HUES64 (cell line): ENCODE results near the gene XXYLT1.

Experiments
- H3K27ac ChIP-seq: 2 replicates; pipeline ENCODE4 v1.7.0; 2013; ENCODE audit warnings: low read depth, low read length, inconsistent platforms
- H3K27me3 ChIP-seq: 2 replicates; pipeline ENCODE4 v1.6.1; 2013; ENCODE audit warnings: mild to moderate bottlenecking, low read length; ENCODE audit not compliant: insufficient read depth
- H3K36me3 ChIP-seq: 2 replicates; pipeline ENCODE4 v1.6.1; 2013; ENCODE audit warnings: mild to moderate bottlenecking, low read length; ENCODE audit not compliant: insufficient read depth
- H3K4me1 ChIP-seq: 2 replicates; pipeline ENCODE4 v1.6.1; 2013; ENCODE audit warnings: mild to moderate bottlenecking, low read length, moderate library complexity; ENCODE audit not compliant: insufficient read depth
- H3K4me3 ChIP-seq: 2 replicates; pipeline ENCODE4 v1.5.1; 2013; ENCODE audit warnings: mild to moderate bottlenecking, low read length, moderate library complexity
- H3K9ac ChIP-seq: 2 replicates; pipeline ENCODE4 v1.6.1; 2013; ENCODE audit warnings: mild to moderate bottlenecking, low read depth, low read length
- H3K9me3 ChIP-seq: 2 replicates; pipeline ENCODE4 v1.6.1; 2013; ENCODE audit warnings: low read depth, low read length; ENCODE audit not compliant: insufficient read depth
- WGBS: fragments of 150-250, 120-280 bp; methylation state at CpG from one replicate; pipeline ENCODE4 v1.1.7; 2013; ENCODE audit warnings: missing lambda C conversion rate; 5-methylcytosine and 5-hydroxymethylcytosine counted together

Gene XXYLT1

GRCh38 chr3:195248281-195248680 lies 22.7 kb downstream of the XXYLT1 start:
- Histone ChIP-seq H3K27me3 (no peaks in the 10 kb centered on the region), H3K27ac (no peak overlapping the region), H3K9ac (no peak overlapping the region), H3K4me3 (no peak overlapping the region), H3K4me1 (peaks cover 23% of the 10 kb centered on the region), H3K9me3 (no peaks in the 10 kb centered on the region), H3K36me3 (0 out of 2 replicates have a peak, but pooled peaks cover 5% of the 10 kb centered on the region)
- 92% methylated on average over 8 of the region's 8 CpGs for WGBS

- WGBS = 88% methylated on average over 4 of the region's 8 CpGs
- H3K4me1 ChIP-seq = peaks cover 20% of the 10 kb centered on the region
- no peak overlapping the region for H3K27ac ChIP-seq
- H3K4me3 ChIP-seq = no peak overlapping the region
- no peak overlapping the region for H3K9ac ChIP-seq
- H3K9me3 ChIP-seq = no peaks in the 10 kb centered on the region
- H3K36me3 ChIP-seq = 0 out of 2 replicates have a peak, but pooled peaks cover 5% of the 10 kb centered on the region
- H3K27me3 ChIP-seq = no peaks in the 10 kb centered on the region
Measured at GRCh38 chr3:195247863-195248189, 23.1 kb downstream of the XXYLT1 start.

- Histone ChIP-seq H3K4me3 (no peak overlapping the region), H3K36me3 (0 out of 2 replicates have a peak, but pooled peaks cover 5% of the 10 kb centered on the region), H3K27ac (no peak overlapping the region), H3K4me1 (peaks cover 19% of the 10 kb centered on the region), H3K9ac (no peak overlapping the region), H3K9me3 (no peaks in the 10 kb centered on the region), H3K27me3 (no peaks in the 10 kb centered on the region)
- 93% methylated on average over 23 of the region's 24 CpGs for WGBS
Measured at GRCh38 chr3:195247086-195247862, 23.7 kb downstream of the XXYLT1 start.

- Histone ChIP-seq H3K4me3 (no peak overlapping the region), H3K4me1 (peaks cover 13% of the 10 kb centered on the region), H3K27me3 (no peaks in the 10 kb centered on the region), H3K36me3 (0 out of 2 replicates have a peak, but pooled peaks cover 5% of the 10 kb centered on the region), H3K27ac (no peak overlapping the region), H3K9ac (no peak overlapping the region), H3K9me3 (no peaks in the 10 kb centered on the region)
- 95% methylated on average over 9 of the region's 9 CpGs for WGBS
Measured at GRCh38 chr3:195246581-195246995, 24.4 kb downstream of the XXYLT1 start.

GRCh38 chr3:195245531-195245951 lies 25.4 kb downstream of the XXYLT1 start:
- no peaks in the 10 kb centered on the region for H3K9me3 ChIP-seq
- H3K4me3 ChIP-seq = no peak overlapping the region
- H3K9ac ChIP-seq = no peak overlapping the region
- no peaks in the 10 kb centered on the region for H3K27me3 ChIP-seq
- H3K36me3 ChIP-seq = 0 out of 2 replicates have a peak, but pooled peaks cover 5% of the 10 kb centered on the region
- H3K27ac ChIP-seq = no peak overlapping the region
- peaks cover 5% of the 10 kb centered on the region; the same call in 1 of the 2 replicates for H3K4me1 ChIP-seq
- WGBS = 95% methylated on average over 16 of the region's 16 CpGs

GRCh38 chr3:195241592-195242355 lies 29.2 kb downstream of the XXYLT1 start:
- 0 out of 2 replicates have a peak, but pooled peaks cover 3% of the 10 kb centered on the region for H3K36me3 ChIP-seq
- no peak overlapping the region for H3K9ac ChIP-seq
- no peak overlapping the region for H3K27ac ChIP-seq
- no peaks in the 10 kb centered on the region for H3K27me3 ChIP-seq
- no peak overlapping the region for H3K4me3 ChIP-seq
- WGBS = 90% methylated on average over 12 of the region's 12 CpGs
- no peaks in the 10 kb centered on the region for H3K9me3 ChIP-seq
- H3K4me1 ChIP-seq = peaks cover 5% of the 10 kb centered on the region; the same call in 1 of the 2 replicates

GRCh38 chr3:195240939-195241338 lies 30.0 kb downstream of the XXYLT1 start:
- Histone ChIP-seq H3K27me3 (no peaks in the 10 kb centered on the region), H3K4me1 (peaks cover 5% of the 10 kb centered on the region; the same call in 1 of the 2 replicates), H3K9ac (no peak overlapping the region), H3K4me3 (no peak overlapping the region), H3K27ac (no peak overlapping the region), H3K9me3 (no peaks in the 10 kb centered on the region), H3K36me3 (no peaks in the 10 kb centered on the region)
- 98% methylated on average over 6 of the region's 6 CpGs for WGBS

GRCh38 chr3:195240171-195240701 lies 30.7 kb downstream of the XXYLT1 start:
- no peak overlapping the region for H3K4me3 ChIP-seq
- no peak overlapping the region for H3K9ac ChIP-seq
- H3K27me3 ChIP-seq = no peaks in the 10 kb centered on the region
- peaks cover 5% of the 10 kb centered on the region; the same call in 1 of the 2 replicates for H3K4me1 ChIP-seq
- no peaks in the 10 kb centered on the region for H3K9me3 ChIP-seq
- H3K36me3 ChIP-seq = 0 out of 2 replicates have a peak, but pooled peaks cover 4% of the 10 kb centered on the region
- 97% methylated on average over 14 of the region's 15 CpGs for WGBS
- no peak overlapping the region for H3K27ac ChIP-seq

GRCh38 chr3:195239121-195239520 lies 31.8 kb downstream of the XXYLT1 start:
- no peak overlapping the region for H3K9ac ChIP-seq
- no peak overlapping the region for H3K27ac ChIP-seq
- 0 out of 2 replicates have a peak, but pooled peaks cover 4% of the 10 kb centered on the region for H3K36me3 ChIP-seq
- H3K4me3 ChIP-seq = no peak overlapping the region
- H3K4me1 ChIP-seq = peaks cover 5% of the 10 kb centered on the region; the same call in 1 of the 2 replicates
- no peaks in the 10 kb centered on the region for H3K27me3 ChIP-seq
- H3K9me3 ChIP-seq = no peaks in the 10 kb centered on the region
- no CpG with 5 or more reads among the region's 3 CpGs for WGBS

- H3K36me3 ChIP-seq = 0 out of 2 replicates have a peak, but pooled peaks cover 4% of the 10 kb centered on the region
- peaks cover 5% of the 10 kb centered on the region; the same call in 1 of the 2 replicates for H3K4me1 ChIP-seq
- no peaks in the 10 kb centered on the region for H3K9me3 ChIP-seq
- no peak overlapping the region for H3K4me3 ChIP-seq
- no peaks in the 10 kb centered on the region for H3K27me3 ChIP-seq
- 90% methylated on average over 9 of the region's 10 CpGs for WGBS
- H3K9ac ChIP-seq = no peak overlapping the region
- H3K27ac ChIP-seq = no peak overlapping the region
Measured at GRCh38 chr3:195238586-195239118, 32.3 kb downstream of the XXYLT1 start.
